NCI-H1105 treated with DMSO at 0.1 percent for 48 hours (cell line): ENCODE results near the gene GOSR2.
"Not testable (repeated sequence)": the region's sequence is repeated elsewhere in the genome, so short reads cannot be mapped to it uniquely, and the experiment has no call there.

Source experiments
- DNase-seq: peaks from one replicate; lab custom pipeline; 2025; lab: John Stamatoyannopoulos, UW

Gene GOSR2

GRCh38 chr17:46894024-46894423 lies 28.9 kb upstream of the GOSR2 start:
- no peak for DNase-seq

- no peak for DNase-seq
Measured at GRCh38 chr17:46894476-46895151, 28.3 kb upstream of the GOSR2 start.

DNA sequence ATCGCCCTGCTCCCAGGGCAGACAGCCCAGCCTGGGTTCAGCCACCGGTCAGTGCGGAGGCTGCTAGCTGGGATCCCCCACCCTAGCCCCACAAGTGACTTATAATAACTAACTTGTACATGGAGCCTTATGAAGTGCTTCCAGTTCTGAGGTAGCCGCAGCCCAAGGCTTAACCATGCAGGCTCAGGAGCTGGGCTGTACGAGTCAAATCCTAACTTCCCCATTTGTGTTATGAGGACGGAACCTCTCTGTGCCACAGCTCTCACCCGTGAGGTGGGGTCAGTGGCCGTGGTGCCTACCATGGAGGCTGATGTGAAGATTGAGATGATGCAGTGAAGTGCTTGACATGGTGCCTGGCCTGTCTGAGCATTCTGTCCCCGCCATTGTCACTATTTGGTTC lies 27.8 kb upstream of the GOSR2 start:
- no peak for DNase-seq

- DNase-seq: no peak
Measured at GRCh38 chr17:46896991-46897390, 26.0 kb upstream of the GOSR2 start.

GRCh38 chr17:46898364-46898763 lies 24.6 kb upstream of the GOSR2 start:
- no peak for DNase-seq

DNA sequence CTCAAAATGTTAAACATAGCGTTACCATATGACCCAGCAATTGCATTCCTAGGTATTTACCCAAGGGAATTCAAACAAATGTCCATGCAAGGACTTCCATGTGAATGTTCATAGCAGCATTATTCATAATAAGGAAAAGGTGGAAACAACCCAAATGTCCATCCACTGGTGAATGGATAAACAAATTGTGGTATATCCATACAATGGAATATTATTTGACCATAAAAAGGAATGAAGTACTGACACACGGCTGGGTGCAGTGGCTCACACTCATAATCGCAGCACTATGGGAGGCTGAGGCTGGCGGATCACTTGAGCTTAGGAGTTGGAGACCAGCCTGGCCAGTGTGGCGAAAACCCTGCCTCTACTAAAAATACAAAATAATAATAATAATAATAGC lies 24.1 kb upstream of the GOSR2 start:
- no peak for DNase-seq

DNA sequence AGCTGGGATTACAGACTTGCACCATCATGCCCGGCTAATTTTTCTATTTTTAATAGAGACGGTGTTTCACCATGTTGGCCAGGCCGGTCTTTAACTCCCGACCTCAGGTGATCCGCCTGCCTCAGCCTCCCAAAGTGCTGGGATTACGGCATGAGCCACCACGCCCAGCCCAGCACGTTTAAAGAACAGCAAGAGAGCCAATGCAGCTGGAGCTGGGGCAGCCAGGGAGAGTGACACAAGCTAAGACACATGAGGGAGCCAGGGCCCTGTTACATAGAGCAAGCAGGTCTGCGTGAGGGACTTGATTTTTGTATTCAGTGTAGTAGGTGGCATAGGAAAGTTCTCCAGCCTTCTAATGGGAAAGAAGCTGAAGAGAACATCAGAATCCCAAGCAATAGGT lies 21.7 kb upstream of the GOSR2 start:
- DNase-seq: no peak

- DNase-seq: no peak
Measured at GRCh38 chr17:46903762-46904672, 18.9 kb upstream of the GOSR2 start.

GRCh38 chr17:46908068-46908737 lies 14.8 kb upstream of the GOSR2 start:
- DNase-seq: no peak

- peak; percentile 46 for DNase-seq
Measured at GRCh38 chr17:46910179-46910927, 12.6 kb upstream of the GOSR2 start.

GRCh38 chr17:46911311-46911710 lies 11.6 kb upstream of the GOSR2 start:
- DNase-seq: no peak

- no peak for DNase-seq
Measured at GRCh38 chr17:46915596-46915995, 7.4 kb upstream of the GOSR2 start.

DNA sequence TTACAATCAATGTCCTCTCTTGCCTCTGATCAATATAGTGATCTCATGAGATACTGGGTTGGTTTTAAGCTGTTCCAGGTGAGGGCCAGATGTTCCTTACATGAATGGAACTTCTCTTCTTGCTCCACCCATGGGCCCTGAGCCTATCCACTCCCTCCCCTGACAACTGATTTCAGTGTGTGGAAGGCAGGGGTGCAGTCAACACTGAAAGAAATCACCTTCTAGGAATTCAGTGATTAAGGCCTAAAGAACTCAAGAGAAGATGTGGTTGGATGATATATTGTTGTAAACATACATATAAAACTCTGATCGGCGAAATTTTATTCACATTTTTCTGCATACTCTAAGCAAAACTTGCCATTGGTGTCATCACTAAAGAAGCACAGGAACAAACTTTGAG lies 6.7 kb upstream of the GOSR2 start:
- DNase-seq: no peak

DNA sequence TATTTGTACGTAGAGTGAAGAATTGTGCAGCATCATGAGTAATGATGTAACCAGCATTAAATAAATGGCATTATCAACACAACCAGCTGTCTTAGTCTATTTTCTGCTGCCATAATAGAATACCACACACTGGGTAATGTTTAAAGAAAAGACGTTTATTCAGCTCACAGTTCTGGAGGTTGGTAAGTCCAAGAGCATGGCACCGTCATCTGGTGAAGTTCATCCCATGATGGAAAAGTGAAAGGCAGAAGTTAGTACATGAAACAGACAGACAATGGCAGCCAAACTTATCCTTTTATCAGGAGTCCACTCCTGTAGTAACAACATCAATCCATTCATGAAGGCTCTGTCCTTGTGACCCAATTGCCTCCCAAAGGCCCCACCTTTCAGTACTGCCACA lies 6.3 kb upstream of the GOSR2 start:
- no peak for DNase-seq

GRCh38 chr17:46917041-46917440 lies 5.9 kb upstream of the GOSR2 start:
- no peak for DNase-seq

- DNase-seq: no peak
Measured at GRCh38 chr17:46917516-46917915, 5.4 kb upstream of the GOSR2 start.

- not testable (repeated sequence) for DNase-seq
Measured at GRCh38 chr17:46921962-46922361, 998 bp upstream of the GOSR2 start.

GRCh38 chr17:46922487-46922803 lies 515 bp upstream of the GOSR2 start:
- no peak for DNase-seq

DNA sequence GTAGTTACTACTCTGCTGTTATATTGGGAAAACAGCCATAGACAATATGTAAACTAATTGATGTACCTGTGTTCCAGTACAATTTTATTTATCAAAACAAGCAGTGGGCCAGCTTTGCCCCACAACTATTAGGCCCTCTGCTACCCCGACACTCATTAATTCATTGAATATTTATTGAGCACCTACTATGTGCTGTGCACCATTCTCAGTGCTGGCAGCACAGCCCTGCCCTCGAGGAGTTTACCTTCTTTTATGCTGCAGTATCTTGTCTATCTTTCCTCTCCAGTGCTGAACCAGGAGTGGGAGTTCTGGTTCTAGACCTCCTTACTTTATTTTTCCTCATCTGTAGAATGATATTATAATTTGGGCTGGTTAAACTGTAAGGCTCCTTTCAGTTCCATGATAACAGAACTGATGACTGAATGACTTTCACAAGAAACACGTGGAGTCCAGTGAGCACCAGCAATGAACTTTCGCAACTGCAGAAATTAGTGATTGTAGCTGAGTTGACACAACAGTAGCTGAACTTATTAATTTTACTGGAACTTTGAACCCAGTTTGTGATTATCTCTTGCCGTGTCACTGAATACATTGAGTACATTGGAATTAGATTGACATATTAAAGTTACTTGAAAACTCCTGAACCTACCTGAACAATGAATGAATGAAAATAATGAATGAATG lies 2.4 kb downstream of the GOSR2 start:
- DNase-seq: no peak

- DNase-seq: no peak
Measured at GRCh38 chr17:46928467-46929261, 5.7 kb downstream of the GOSR2 start.

DNA sequence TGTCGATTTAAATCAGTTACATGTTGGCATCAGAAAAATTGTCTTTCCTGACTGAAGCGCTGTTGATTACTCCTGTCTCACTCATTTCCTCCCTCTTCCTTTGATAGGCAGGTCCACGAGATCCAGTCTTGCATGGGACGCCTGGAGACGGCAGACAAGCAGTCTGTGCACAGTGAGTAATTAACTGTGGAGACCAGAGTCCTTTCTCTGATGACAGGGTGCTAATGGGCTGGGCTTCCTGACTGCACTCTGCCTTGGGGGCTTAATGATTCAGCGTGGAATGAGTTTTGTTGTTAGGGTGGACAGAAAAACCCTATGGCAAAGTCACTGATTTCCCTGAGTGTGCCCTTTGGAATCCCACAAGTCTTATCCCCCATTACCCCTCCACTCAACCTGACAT lies 6.5 kb downstream of the GOSR2 start:
- DNase-seq: no peak
